Fibroblast of upper back skin (primary cell): ENCODE results near the gene MTX2.

Experiments
- DNase-seq: peaks from one replicate; pipeline ENCODE4 v3.0.0-alpha.2; 2013

MTX2 gene

GRCh38 chr2:176383100-176383499 is 113.9 kb downstream of the MTX2 start:
- DNase-seq = no peak

- no peak for DNase-seq
These were observed 114.7 kb downstream of the MTX2 start for GRCh38 chr2:176383836-176384442.

- no peak for DNase-seq
These were observed 116.0 kb downstream of the MTX2 start for GRCh38 chr2:176385219-176385759.

- no peak for DNase-seq
These were observed 116.6 kb downstream of the MTX2 start for GRCh38 chr2:176385838-176386237.
